IPS-20b (cell line): ENCODE results near the gene BGN.

Source experiments
- H3K27ac ChIP-seq: one replicate; pipeline ENCODE4 v1.5.1; 2013; ENCODE audit warnings: low read length
- H3K27me3 ChIP-seq: 2 replicates; pipeline ENCODE4 v1.6.1; 2013; ENCODE audit warnings: mild to moderate bottlenecking, low read length, inconsistent platforms; ENCODE audit not compliant: insufficient read depth
- H3K36me3 ChIP-seq: 2 replicates; pipeline ENCODE4 v1.6.1; 2013; ENCODE audit warnings: low read depth, mild to moderate bottlenecking, inconsistent platforms, low read length, moderate library complexity; ENCODE audit not compliant: insufficient read depth
- H3K4me1 ChIP-seq: 2 replicates; pipeline ENCODE4 v1.6.1; 2013; ENCODE audit warnings: mild to moderate bottlenecking, control low read depth, inconsistent platforms, low read length, moderate library complexity; ENCODE audit not compliant: insufficient read depth
- H3K4me3 ChIP-seq: 2 replicates; pipeline ENCODE4 v1.5.1; 2013; ENCODE audit warnings: mild to moderate bottlenecking, low read length, inconsistent platforms
- H3K9ac ChIP-seq: 2 replicates; pipeline ENCODE4 v1.6.1; 2013; ENCODE audit warnings: low read depth, mild to moderate bottlenecking, inconsistent platforms, low read length, moderate library complexity
- H3K9me3 ChIP-seq: 2 replicates; pipeline ENCODE4 v1.6.1; 2013; ENCODE audit warnings: mild to moderate bottlenecking, low read depth, low read length, inconsistent platforms; ENCODE audit not compliant: insufficient read depth

The BGN gene

DNA sequence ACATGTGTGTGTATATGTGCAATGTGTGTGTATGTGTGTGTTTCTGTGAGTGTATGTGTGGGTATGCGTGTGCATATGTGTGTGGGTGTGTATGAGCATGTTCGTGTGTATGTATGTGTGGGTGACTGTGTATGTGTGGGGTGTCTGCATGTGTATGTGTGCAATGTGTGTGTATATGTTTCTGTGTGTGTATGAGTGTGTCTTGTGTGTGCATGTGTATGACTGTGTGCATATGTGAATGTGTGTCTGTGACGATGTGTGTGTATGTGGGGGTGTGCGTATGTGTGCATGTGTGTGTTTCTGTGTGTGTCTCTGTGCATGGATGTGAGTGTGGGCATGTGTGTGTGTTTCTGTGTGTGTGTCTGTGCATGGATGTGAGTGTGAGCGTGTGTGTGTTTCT, 18.5 kb downstream of the BGN start:
- Histone ChIP-seq H3K9me3 (no peaks in the 10 kb centered on the region), H3K27me3 (peaks cover 29% of the 10 kb centered on the region), H3K4me3 (no peak overlapping the region), H3K9ac (no peak overlapping the region), H3K4me1 (no peaks in the 10 kb centered on the region), H3K36me3 (no peaks in the 10 kb centered on the region), H3K27ac (no peak overlapping the region)

DNA sequence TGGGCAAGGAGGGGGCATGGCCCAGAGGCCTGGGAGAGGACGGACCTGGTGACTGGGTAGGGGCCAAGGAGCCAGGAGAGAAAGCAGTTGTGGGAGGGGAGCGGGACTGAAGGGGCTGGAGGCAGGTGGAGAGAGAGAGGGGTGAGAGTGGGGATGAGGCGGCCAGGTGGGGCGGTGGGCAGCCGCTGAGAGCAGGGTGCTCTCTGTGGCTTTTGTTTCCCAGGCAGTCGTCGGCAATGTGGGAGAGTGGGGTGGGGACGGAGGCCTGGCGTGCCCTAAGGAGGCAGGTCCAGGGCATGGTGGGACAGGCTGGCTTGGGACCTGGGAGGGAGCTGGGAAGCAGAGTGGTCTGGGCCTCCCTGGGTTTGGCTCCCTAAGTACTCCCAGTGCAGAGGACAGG, 19.5 kb downstream of the BGN start:
- no peak overlapping the region for H3K4me3 ChIP-seq
- peaks cover 38% of the 10 kb centered on the region for H3K27me3 ChIP-seq
- H3K27ac ChIP-seq, result no peak overlapping the region
- no peaks in the 10 kb centered on the region for H3K36me3 ChIP-seq
- H3K4me1 ChIP-seq, result no peaks in the 10 kb centered on the region
- H3K9me3 ChIP-seq, result no peaks in the 10 kb centered on the region
- no peak overlapping the region for H3K9ac ChIP-seq

DNA sequence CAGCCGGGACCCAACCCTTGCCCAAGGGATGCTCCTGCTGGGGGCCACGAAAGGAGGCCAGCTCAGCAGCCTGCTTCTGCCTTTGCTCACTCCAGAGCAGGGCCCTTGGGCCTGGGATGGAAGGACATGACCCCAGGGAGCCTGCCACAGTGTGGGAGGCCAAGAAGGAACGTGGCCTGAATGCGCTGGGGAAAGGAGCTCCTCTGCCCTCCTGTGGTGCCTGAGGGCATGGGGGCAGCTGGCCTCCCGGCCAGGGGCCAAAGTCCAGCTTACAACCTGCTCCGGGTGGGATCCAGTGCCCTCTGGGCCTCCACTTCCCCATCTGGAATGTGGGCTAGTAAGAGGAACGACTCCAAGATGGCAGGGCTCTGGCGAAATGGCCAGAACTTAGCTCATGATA, 20.7 kb downstream of the BGN start:
- H3K4me3 ChIP-seq, result no peak overlapping the region
- no peaks in the 10 kb centered on the region for H3K4me1 ChIP-seq
- peaks cover 48% of the 10 kb centered on the region for H3K27me3 ChIP-seq
- no peak overlapping the region for H3K9ac ChIP-seq
- no peak overlapping the region for H3K27ac ChIP-seq
- no peaks in the 10 kb centered on the region for H3K36me3 ChIP-seq
- no peaks in the 10 kb centered on the region for H3K9me3 ChIP-seq

- no peak overlapping the region for H3K4me3 ChIP-seq
- H3K27me3 ChIP-seq, result peaks cover 54% of the 10 kb centered on the region
- no peaks in the 10 kb centered on the region for H3K36me3 ChIP-seq
- no peak overlapping the region for H3K27ac ChIP-seq
- H3K9ac ChIP-seq, result no peak overlapping the region
- no peaks in the 10 kb centered on the region for H3K9me3 ChIP-seq
- no peaks in the 10 kb centered on the region for H3K4me1 ChIP-seq
Measured at GRCh38 chrX:153516073-153516472, 21.3 kb downstream of the BGN start.

DNA sequence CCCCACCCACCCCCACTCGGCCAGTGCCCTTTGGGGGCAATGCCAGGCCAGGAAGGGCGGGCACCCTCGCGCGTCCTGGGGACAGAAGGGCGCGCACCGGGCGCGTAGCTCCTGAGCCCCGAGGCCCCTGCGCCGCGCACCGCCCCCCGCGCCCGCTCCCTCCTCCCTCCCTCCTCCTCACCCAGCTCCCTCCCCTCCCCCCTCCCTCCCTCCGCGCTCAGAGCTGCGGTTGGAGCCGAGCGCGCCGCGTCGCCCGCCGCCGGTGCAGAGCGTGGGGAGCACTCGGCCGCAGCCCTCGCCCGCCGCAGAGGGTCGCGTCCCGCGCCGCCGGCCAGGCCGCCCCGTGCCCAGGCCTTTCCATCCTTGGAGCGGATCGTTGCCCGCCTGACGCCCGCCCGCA, 22.6 kb downstream of the BGN start, which contains the start of gene ATP2B3:
Gene ATP2B3, plus strand, starts transcription at position 220 of the 400 bp plus-strand sequence. CDS start 18,606 bp downstream, outside the sequence.
- Histone ChIP-seq H3K27ac (no peak within 1 kb of the TSS), H3K9ac (no peak within 1 kb of the TSS), H3K36me3 (no peaks in the 10 kb centered on the region), H3K9me3 (no peaks in the 10 kb centered on the region), H3K4me1 (no peaks in the 10 kb centered on the region), H3K4me3 (peak within 1 kb of the TSS; percentile 49; the same call in 1 of the 2 replicates), H3K27me3 (peaks cover 65% of the 10 kb centered on the region)

DNA sequence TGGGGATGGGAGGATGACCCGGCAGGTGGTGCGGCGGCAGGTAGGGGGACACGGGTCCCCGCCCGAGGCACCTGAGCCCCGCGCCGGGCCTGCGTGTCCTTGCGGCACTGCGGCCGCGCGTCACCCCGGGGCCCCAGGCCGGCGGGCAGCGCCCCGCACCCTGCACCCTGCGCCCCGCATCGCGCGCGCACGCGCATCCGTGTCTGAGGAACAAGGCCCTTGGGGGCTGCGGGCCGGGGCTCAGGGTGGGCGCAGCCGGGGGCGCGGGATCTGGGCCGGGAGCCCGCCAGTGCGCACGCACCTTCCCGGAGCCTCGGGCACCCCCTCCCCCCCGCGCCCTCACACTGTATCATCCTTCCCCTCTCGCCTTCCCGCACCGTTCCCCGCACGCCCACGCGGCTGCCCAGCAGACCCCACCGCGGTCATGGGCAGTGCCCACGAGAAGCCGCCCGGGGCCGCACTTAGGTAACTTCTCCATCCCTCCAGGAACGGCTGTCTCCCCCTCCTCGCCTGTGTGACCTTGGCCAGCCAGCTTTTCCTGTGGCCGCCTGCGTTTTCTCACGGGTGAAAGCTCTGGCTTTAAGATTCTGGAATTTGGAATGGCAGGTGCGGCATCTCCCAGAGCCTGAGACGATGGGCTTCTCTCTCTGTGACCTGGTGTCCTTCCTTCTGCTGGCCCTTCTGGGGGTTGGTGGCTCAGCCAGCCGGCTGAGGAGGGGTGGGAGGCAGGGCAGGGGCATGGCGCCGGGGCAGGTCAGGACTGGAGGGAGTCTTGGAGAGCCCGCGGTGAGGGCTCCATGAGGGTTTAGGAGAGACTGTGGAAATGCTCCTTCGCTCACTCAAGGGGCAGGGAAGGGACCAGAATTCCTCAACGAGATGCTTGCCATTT, 23.4 kb downstream of the BGN start:
- Histone ChIP-seq H3K4me1 (no peaks in the 10 kb centered on the region), H3K27me3 (peaks cover 65% of the 10 kb centered on the region), H3K9me3 (no peaks in the 10 kb centered on the region), H3K4me3 (peak overlapping the region; percentile 45; the same call in 1 of the 2 replicates), H3K9ac (no peak overlapping the region), H3K36me3 (no peaks in the 10 kb centered on the region), H3K27ac (no peak overlapping the region)

DNA sequence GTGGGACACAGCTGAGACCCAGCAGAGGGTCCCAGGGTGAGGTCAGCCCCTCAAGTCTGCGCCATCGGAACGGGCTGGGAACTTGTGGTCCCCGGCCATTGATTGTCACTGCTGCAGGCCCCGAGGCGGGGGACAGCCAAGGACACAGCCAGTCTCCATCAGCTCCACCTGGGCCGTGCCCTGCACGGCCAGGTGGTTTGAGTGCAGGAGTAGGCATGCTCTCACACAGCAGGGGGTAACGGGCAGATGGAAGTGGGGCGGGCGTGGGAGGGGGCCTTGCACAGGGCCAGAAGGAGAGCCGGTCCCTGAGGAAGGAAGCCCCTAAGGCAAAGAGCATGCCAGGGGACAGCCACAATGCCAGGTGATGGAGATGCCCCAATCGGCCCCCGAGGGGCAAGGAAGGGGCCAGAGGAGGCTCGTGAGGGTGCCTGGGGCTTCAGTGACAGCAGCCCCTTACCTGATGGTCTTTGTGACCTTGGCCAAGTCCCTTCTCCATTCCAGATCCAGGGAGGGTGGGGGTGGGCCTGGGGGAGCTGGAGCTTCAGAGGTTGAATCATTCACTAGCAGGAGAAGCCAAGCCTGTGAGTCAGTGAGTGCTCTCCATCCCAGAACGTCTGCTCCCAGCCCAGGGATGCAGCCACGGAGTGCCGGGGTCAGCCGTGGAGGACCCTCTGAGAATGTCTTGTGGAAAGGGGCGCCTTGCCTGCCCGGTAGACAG, 24.9 kb downstream of the BGN start:
- H3K27me3 ChIP-seq, result peaks cover 65% of the 10 kb centered on the region
- no peaks in the 10 kb centered on the region for H3K36me3 ChIP-seq
- no peaks in the 10 kb centered on the region for H3K4me1 ChIP-seq
- no peak overlapping the region for H3K27ac ChIP-seq
- no peak overlapping the region for H3K9ac ChIP-seq
- no peaks in the 10 kb centered on the region for H3K9me3 ChIP-seq
- no peak overlapping the region for H3K4me3 ChIP-seq

DNA sequence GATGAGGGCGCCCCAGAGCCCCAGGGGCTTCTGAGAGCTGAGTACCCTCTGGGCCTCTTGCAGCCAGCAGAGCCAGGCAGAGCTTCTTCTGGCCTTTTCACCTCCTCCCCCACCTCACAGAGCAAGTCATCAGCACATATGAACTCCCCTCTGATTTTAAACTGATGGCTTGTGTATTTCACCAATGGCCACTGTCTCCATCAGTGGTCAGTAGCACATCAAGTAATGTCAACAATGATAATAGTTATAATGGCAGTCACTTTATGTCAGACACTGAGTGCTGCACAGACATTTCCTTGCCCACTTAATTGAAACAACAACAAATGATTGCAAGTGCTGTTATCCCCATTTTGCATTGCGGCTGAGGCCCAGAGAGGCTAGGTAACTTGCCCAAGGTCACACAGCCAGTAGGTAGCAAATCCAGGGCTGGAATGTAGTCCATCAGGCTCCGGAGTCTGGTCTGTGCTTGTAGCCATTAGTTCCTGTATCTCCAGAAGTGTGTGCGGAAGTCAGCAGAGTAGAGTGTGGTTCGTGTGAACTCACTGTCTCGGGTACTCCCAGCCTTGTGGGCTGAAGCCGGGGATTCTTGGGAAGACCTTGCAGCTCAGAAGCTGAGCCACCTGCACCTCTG, 25.6 kb downstream of the BGN start:
- Histone ChIP-seq H3K4me1 (no peaks in the 10 kb centered on the region), H3K27me3 (peaks cover 65% of the 10 kb centered on the region), H3K27ac (no peak overlapping the region), H3K4me3 (no peak overlapping the region), H3K9ac (no peak overlapping the region), H3K9me3 (no peaks in the 10 kb centered on the region), H3K36me3 (no peaks in the 10 kb centered on the region)

GRCh38 chrX:153521034-153521433, 26.3 kb downstream of the BGN start:
- no peaks in the 10 kb centered on the region for H3K36me3 ChIP-seq
- H3K4me1 ChIP-seq, result no peaks in the 10 kb centered on the region
- H3K9me3 ChIP-seq, result no peaks in the 10 kb centered on the region
- H3K9ac ChIP-seq, result no peak overlapping the region
- H3K27ac ChIP-seq, result no peak overlapping the region
- H3K4me3 ChIP-seq, result no peak overlapping the region
- peaks cover 58% of the 10 kb centered on the region for H3K27me3 ChIP-seq

GRCh38 chrX:153522259-153522658, 27.5 kb downstream of the BGN start:
- Histone ChIP-seq H3K4me3 (no peak overlapping the region), H3K27me3 (peaks cover 46% of the 10 kb centered on the region), H3K9me3 (no peaks in the 10 kb centered on the region), H3K4me1 (no peaks in the 10 kb centered on the region), H3K27ac (no peak overlapping the region), H3K9ac (no peak overlapping the region), H3K36me3 (no peaks in the 10 kb centered on the region)

GRCh38 chrX:153523269-153523668, 28.5 kb downstream of the BGN start:
- Histone ChIP-seq H3K9me3 (no peaks in the 10 kb centered on the region), H3K36me3 (no peaks in the 10 kb centered on the region), H3K27me3 (peaks cover 37% of the 10 kb centered on the region), H3K9ac (no peak overlapping the region), H3K27ac (no peak overlapping the region), H3K4me1 (no peaks in the 10 kb centered on the region), H3K4me3 (no peak overlapping the region)
